HepG2 (cell line): ENCODE data around the gene RPUSD2. TPM values are rescaled to one million over a fixed set of nuclear protein-coding genes. Genes with fewer than 3 reads are reported as not detected.
A peak's percentile ranks its signal among the peaks of the same experiment; 100 is the strongest.
"Not testable (repeated sequence)": the region's sequence is repeated elsewhere in the genome, so short reads cannot be mapped to it uniquely, and the experiment has no call there.

Experiments
- ATAC-seq: fragments of 200-7000 bp; cut with Tn5 transposase; 3 replicates; pipeline ENCODE4 v1.9.1; 2020; ENCODE audit warnings: mild to moderate bottlenecking, moderate library complexity
- BruUV-seq: library from RNA; stranded (reverse); fragments of 400-500 nt; replicated peaks from 2 replicates; lab custom pipeline; 2021; lab: Mats Ljungman, UMichigan
- CTCF ChIA-PET: fragments of 300-600 bp; formaldehyde crosslinking; extraction: SDS; loops from one replicate; lab custom pipeline; 2021; ENCODE audit warnings: low total read pairs, inconsistent platforms, low intra/inter-chr PET ratio; lab: Yijun Ruan, JAX
- POLR2A ChIA-PET: fragments of 350-600 bp; sonication (Branson Sonifier 250); formaldehyde crosslinking; loops from one replicate; lab custom pipeline; 2020; ENCODE audit warnings: antibody characterized with exemption, inconsistent platforms; lab: Yijun Ruan, JAX
- DNase-seq: peaks from one replicate; pipeline ENCODE4 v3.0.0-alpha.2; 2015; ENCODE audit warnings: low spot score
- FAIRE-seq: peaks from 3 replicates; lab custom pipeline; 2011; peaks lifted over from hg19 to GRCh38; lab: Jason Lieb, UNC
- H2AFZ ChIP-seq: one replicate; pipeline ENCODE4 v1.6.1; 2011; ENCODE audit warnings: low read length, inconsistent platforms
- H3K27ac ChIP-seq: fragments of 300-600 bp; 3 replicates; pipeline ENCODE4 v1.8.0; 2011; ENCODE audit warnings: mixed run types, mild to moderate bottlenecking, mixed read lengths, low read length, inconsistent platforms; ENCODE audit not compliant: insufficient read depth; ENCODE audit errors: extremely low read length
- H3K27me3 ChIP-seq, 2 experiments: fragments of 200-600 bp in 1 of 2; 2 replicates in 1 of 2; 3 replicates in 1 of 2; pipeline versions ENCODE4 v1.6.0 to v1.8.0; 2011; ENCODE audit warnings: low read length in 2 of 2, mild to moderate bottlenecking in 2 of 2, moderate library complexity in 2 of 2, inconsistent platforms in 1 of 2; ENCODE audit not compliant: insufficient read depth in 2 of 2, control insufficient read depth in 1 of 2
- H3K36me3 ChIP-seq, 2 experiments: fragments of 200-600 bp in 1 of 2; replicated peaks in 1 of 2; 2 replicates in 1 of 2; 3 replicates in 1 of 2; pipeline versions ENCODE4 v1.5.1 to v1.8.0; 2011; ENCODE audit warnings: low read length in 2 of 2, inconsistent platforms in 1 of 2; ENCODE audit not compliant: insufficient read depth in 2 of 2, control insufficient read depth in 1 of 2
- H3K4me1 ChIP-seq: 2 replicates; pipeline ENCODE4 v1.5.1; 2012; ENCODE audit warnings: low read length, inconsistent platforms; ENCODE audit not compliant: insufficient read depth
- H3K4me2 ChIP-seq: 2 replicates; pipeline ENCODE4 v1.6.0; 2011; ENCODE audit warnings: low read depth, low read length, inconsistent platforms
- H3K4me3 ChIP-seq, 3 experiments: fragments of 200-600 bp in 1 of 3; sonication (generic), shearing (Covaris generic) in 1 of 3; replicated peaks in 1 of 3; 2 replicates each; pipeline ENCODE4 v1.5.1; 2011 to 2016; ENCODE audit warnings: low read length in 3 of 3, inconsistent platforms in 2 of 3, low read depth in 2 of 3, mild to moderate bottlenecking in 2 of 3, control low read depth in 1 of 3, mixed read lengths in 1 of 3; ENCODE audit not compliant: insufficient read depth in 1 of 3
- H3K79me2 ChIP-seq: one replicate; pipeline ENCODE4 v1.6.1; 2011; ENCODE audit warnings: low read length, inconsistent platforms; ENCODE audit not compliant: insufficient read depth
- H3K9ac ChIP-seq: 2 replicates; pipeline ENCODE4 v1.6.0; 2011; ENCODE audit warnings: mild to moderate bottlenecking, low read depth, low read length, inconsistent platforms; ENCODE audit not compliant: insufficient read depth
- H3K9me3 ChIP-seq: 2 replicates; pipeline ENCODE4 v1.5.1; 2012; ENCODE audit warnings: mild to moderate bottlenecking, low read length
- H4K20me1 ChIP-seq: 2 replicates; pipeline ENCODE4 v1.6.0; 2011; ENCODE audit warnings: inconsistent platforms, mild to moderate bottlenecking, low read length, moderate library complexity; ENCODE audit not compliant: insufficient read depth
- CHCHD3 ChIP-seq: sonication (generic); formaldehyde crosslinking; IDR thresholded peaks from 2 replicates; pipeline ENCODE4 v1.8.0; 2022; ENCODE audit warnings: mild to moderate bottlenecking, missing genetic modification reagents, moderate library complexity
- HNRNPLL ChIP-seq: fragments of 200-400 bp; formaldehyde crosslinking; IDR thresholded peaks from 2 replicates; pipeline ENCODE4 v1.6.1; 2017; ENCODE audit warnings: mild to moderate bottlenecking, low read depth, low read length; ENCODE audit not compliant: poor library complexity, severe bottlenecking
- MAFF ChIP-seq: IDR thresholded peaks from 2 replicates; pipeline ENCODE4 v1.6.1; 2011; ENCODE audit warnings: low read depth, low read length, improper control_type of control experiment
- MAFK ChIP-seq, 2 experiments: IDR thresholded peaks in 1 of 2; conservative IDR thresholded peaks in 1 of 2; 2 replicates each; pipeline ENCODE4 v1.6.1; 2011; ENCODE audit warnings: improper control_type of control experiment in 2 of 2, low read length in 2 of 2
- NFIB ChIP-seq: sonication (generic); formaldehyde crosslinking; IDR thresholded peaks from 2 replicates; pipeline ENCODE4 v1.9.0; 2021; ENCODE audit warnings: missing genetic modification reagents, mild to moderate bottlenecking, borderline replicate concordance
- NFYB ChIP-seq: sonication (generic); formaldehyde crosslinking; IDR thresholded peaks from 2 replicates; pipeline ENCODE4 v1.4.0; 2020; ENCODE audit warnings: missing genetic modification reagents
- NFYC ChIP-seq: IDR thresholded peaks from 2 replicates; pipeline ENCODE4 v1.6.1; 2016; ENCODE audit warnings: missing genetic modification reagents, missing compliant biosample characterization
- NR2F6 ChIP-seq, 2 experiments: IDR thresholded peaks; 2 replicates each; pipeline ENCODE4 v1.6.1; 2016; ENCODE audit warnings: antibody characterized with exemption in 1 of 2, mild to moderate bottlenecking in 1 of 2
- PCBP2 ChIP-seq: fragments of 200-400 bp; formaldehyde crosslinking; optimal IDR thresholded peaks from 2 replicates; pipeline ENCODE3; 2018; ENCODE audit warnings: low read length, low read depth; ENCODE audit not compliant: poor library complexity, severe bottlenecking
- POGZ ChIP-seq: sonication (generic); formaldehyde crosslinking; IDR thresholded peaks from 2 replicates; pipeline ENCODE4 v1.4.0; 2020; ENCODE audit warnings: mild to moderate bottlenecking, missing genetic modification reagents
- SIX4 ChIP-seq: sonication (generic); formaldehyde crosslinking; IDR thresholded peaks from 2 replicates; pipeline ENCODE4 v1.4.0; 2020; ENCODE audit warnings: missing genetic modification reagents
- ZMYM4 ChIP-seq: sonication (generic); formaldehyde crosslinking; IDR thresholded peaks from 2 replicates; pipeline ENCODE4 v1.8.1; 2023; ENCODE audit warnings: mild to moderate bottlenecking, missing genetic modification reagents
- ZNF264 ChIP-seq: sonication (generic); formaldehyde crosslinking; IDR thresholded peaks from 2 replicates; pipeline ENCODE4 v1.4.0; 2020; ENCODE audit warnings: missing genetic modification reagents
- ZNF446 ChIP-seq: sonication (generic); formaldehyde crosslinking; IDR thresholded peaks from 2 replicates; pipeline ENCODE4 v1.5.0; 2020; ENCODE audit warnings: mild to moderate bottlenecking, missing genetic modification reagents
- ZNF460 ChIP-seq: sonication (generic); formaldehyde crosslinking; IDR thresholded peaks from 2 replicates; pipeline ENCODE4 v1.5.1; 2020; ENCODE audit warnings: missing genetic modification reagents, mild to moderate bottlenecking, borderline replicate concordance
- WGBS: methylation state at CpG from one replicate; pipeline ENCODE4 v1.1.6; 2017; ENCODE audit warnings: low lambda C conversion rate; 5-methylcytosine and 5-hydroxymethylcytosine counted together
- in situ Hi-C: cut with HindIII; loops from 2 replicates; pipeline ENCODE4 v1.10.0; 2017; ENCODE audit warnings: low pct_unique_long_range_greater_than_20kb; ENCODE audit not compliant: extremely low pct_ligation_motif_present
- intact Hi-C: fragments of 100-400 bp; cut with micrococcal nuclease; formaldehyde crosslinking; loops from one replicate; pipeline ENCODE4 v1.10.0; 2022; ENCODE audit not compliant: unreplicated experiment
- polyA plus RNA-seq, 8 experiments: library from polyadenylated mRNA; depleted of rRNA in 3 of 8; stranded (reverse) in 7 of 8; unstranded in 1 of 8; fragments of >200 nt; fragmentation: Illumina TruSeq in 4 of 8; extraction: Trizol in 4 of 8; gene quantifications; 2 replicates each; pipeline versions ENCODE4 v1.2.1 to v1.2.3, GENCODE V29; 2011 to 2016; ENCODE audit warnings: low read depth in 4 of 8, missing spikeins in 1 of 8, mixed read lengths in 1 of 8; ENCODE audit not compliant: insufficient read depth in 1 of 8
- total RNA-seq, 5 experiments: library from RNA; depleted of rRNA; stranded (reverse); fragments of >200 nt; fragmentation: Illumina TruSeq; extraction: Trizol; gene quantifications; 2 replicates each; pipeline ENCODE4 v1.2.3, GENCODE V29; 2016; ENCODE audit warnings: low read depth in 1 of 5

Gene RPUSD2
- total and polyA plus RNA-seq, 2 of the 13 experiments (the other 11 are each of a cell fraction or from before 2014, with no cell fraction given): 8.6 to 14.5 TPM

DNA sequence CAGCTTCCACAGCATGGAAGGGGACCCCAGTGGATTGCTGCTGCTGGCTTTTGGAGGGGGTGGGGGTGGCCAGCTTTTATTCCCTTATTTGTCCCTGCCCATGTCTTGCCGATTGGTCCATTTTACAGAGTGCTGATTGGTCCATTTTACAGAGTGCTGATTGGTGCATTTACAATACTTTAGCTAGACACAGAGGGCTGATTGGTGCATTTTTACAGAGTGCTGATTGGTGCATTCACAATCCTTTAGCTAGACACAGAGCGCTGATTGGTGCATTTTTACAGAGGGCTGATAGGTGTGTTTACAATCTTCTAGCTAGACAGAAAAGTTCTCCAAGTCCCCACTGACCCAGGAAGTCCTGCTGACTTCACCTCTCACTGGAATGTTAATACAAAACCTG is 12.7 kb downstream of the RPUSD2 start:
- peak; percentile 6; the same call in 1 of the 3 replicates for ATAC-seq
- WGBS: 69% methylated on average over 2 of the region's 2 CpGs
- intact Hi-C loops: loop anchor here (1.0 kb wide), 2 partner anchors 12 to 13 kb away; partner anchors contain the start of genes KNL1 and RPUSD2
- POLR2A ChIA-PET: interaction anchor here (0.9 to 3.0 kb wide), 4 partner anchors 10 to 17 kb away, joined by 3 to 16 read pairs (median 5); partner anchors contain the start of genes CCDC32 and RPUSD2
- peaks cover 15% of the 10 kb centered on the region for H3K4me1 ChIP-seq
- H3K9ac ChIP-seq: peak overlapping the region; percentile 63; the same call in 1 of the 2 replicates
- peak overlapping the region; percentile 91 for H3K27ac ChIP-seq
- FAIRE-seq, BruUV-seq, H3K9me3 ChIP-seq, CTCF ChIA-PET, H3K27me3 ChIP-seq, DNase-seq, H3K36me3 ChIP-seq, H3K79me2 ChIP-seq, H4K20me1 ChIP-seq, H2AFZ ChIP-seq: not testable (repeated sequence)
- peak; percentile 77 for TF ChIP-seq ZMYM4 (CRISPR knock-in tag)
- peak; percentile 71 for TF ChIP-seq POGZ (CRISPR knock-in tag)
- TF ChIP-seq MAFF: peak; percentile 57
- peak; percentile 11 to 35; a peak in 1 of 4 replicates for TF ChIP-seq MAFK (conservative IDR thresholded peaks at IDR 0.05 in 1 of 2, IDR thresholded peaks at IDR 0.05 in 1 of 2; ENCODE audit: low read length in 2 of 2)
- TF ChIP-seq NFYC: peak; percentile 79
- TF ChIP-seq NFYB: peak; percentile 83
- H3K4me3 ChIP-seq: peak overlapping the region; percentile 70 to 72 (median 72)
- in situ Hi-C loops: loop anchor here (10.0 kb wide), 1 partner anchor 313 kb away; the partner anchor contains the start of gene VPS18
- H3K4me2 ChIP-seq: peak overlapping the region; percentile 86

- ChIA-PET CTCF (no interaction called here), POLR2A (interaction anchor here (1.5 to 3.0 kb wide), 5 partner anchors 14 to 111 kb away, joined by 4 to 16 read pairs (median 8); partner anchors contain the start of genes CCDC32, RAD51 and RPUSD2)
- Histone ChIP-seq H3K4me2 (peak overlapping the region; percentile 89), H3K4me3 (peak overlapping the region; percentile 70 to 72 (median 72)), H2AFZ (no peak overlapping the region), H3K36me3 (no peaks in the 10 kb centered on the region), H4K20me1 (no peaks in the 10 kb centered on the region), H3K9me3 (no peaks in the 10 kb centered on the region), H3K27me3 (no peaks in the 10 kb centered on the region), H3K27ac (peak overlapping the region; percentile 91), H3K9ac (peak overlapping the region; percentile 69), H3K79me2 (no peaks in the 10 kb centered on the region), H3K4me1 (peaks cover 15% of the 10 kb centered on the region)
- intact Hi-C loops (loop anchor here (1.0 kb wide), 2 partner anchors 12 to 13 kb away; partner anchors contain the start of genes KNL1 and RPUSD2), in situ Hi-C loops (loop anchor here (10.0 kb wide), 1 partner anchor 312 kb away; the partner anchor contains the start of gene VPS18)
- 0% methylated on average over 8 of the region's 8 CpGs for whole genome bisulfite sequencing
- peak; percentile 99 for FAIRE-seq
- BruUV-seq: no TSS peak
- DNase-seq: peak; percentile 99
- ATAC-seq: peak; percentile 94
- TF ChIP-seq ZNF264 (CRISPR knock-in tag) (no peak; the same call in 1 of the 2 replicates), ZNF460 (CRISPR knock-in tag) (no peak), PCBP2 (no peak), NFIB (CRISPR knock-in tag) (no peak), NR2F6 (IDR thresholded peaks at IDR 0.05) (peak; percentile 64), NR2F6 (CRISPR knock-in tag; IDR thresholded peaks at IDR 0.05) (peak; percentile 54; the same call in 1 of the 2 replicates), HNRNPLL (no peak), ZMYM4 (CRISPR knock-in tag) (peak; percentile 49; the same call in 1 of the 2 replicates), MAFF (no peak), ZNF446 (CRISPR knock-in tag) (no peak), SIX4 (CRISPR knock-in tag) (no peak), CHCHD3 (CRISPR knock-in tag) (no peak)
These were observed 13.7 kb downstream of the RPUSD2 start for GRCh38 chr15:40582726-40583246.
